Kasumi-1 (cell line): ENCODE results near the gene IDUA.

Experiments
- DNase-seq, 2 experiments: peaks; one replicate each; lab custom pipeline; 2025; lab: John Stamatoyannopoulos, UW

IDUA gene

GRCh38 chr4:1000686-1001260, 13.9 kb downstream of the IDUA start:
- no peak for DNase-seq

GRCh38 chr4:1001561-1002130, 14.8 kb downstream of the IDUA start:
- DNase-seq: no peak

GRCh38 chr4:1002131-1002630, 15.3 kb downstream of the IDUA start:
- DNase-seq: no peak

- no peak for DNase-seq
These were observed 15.9 kb downstream of the IDUA start for GRCh38 chr4:1002631-1003251.

GRCh38 chr4:1003271-1004070, 16.6 kb downstream of the IDUA start:
- DNase-seq: no peak

- no peak for DNase-seq
These were observed 17.2 kb downstream of the IDUA start for GRCh38 chr4:1004071-1004418.

GRCh38 chr4:1004557-1005485, 18.0 kb downstream of the IDUA start:
- DNase-seq: no peak

GRCh38 chr4:1006856-1007255, 20.0 kb downstream of the IDUA start:
- no peak for DNase-seq

- DNase-seq: no peak
These were observed 22.1 kb downstream of the IDUA start for GRCh38 chr4:1008840-1009541.

GRCh38 chr4:1009542-1010394, 22.9 kb downstream of the IDUA start:
- peak; percentile 25 to 26 for DNase-seq

GRCh38 chr4:1010395-1011021, 23.7 kb downstream of the IDUA start:
- peak; percentile 32 to 44 for DNase-seq

GRCh38 chr4:1011022-1011665, 24.3 kb downstream of the IDUA start, which contains the start of gene FGFRL1:
Gene FGFRL1 (plus strand): TSS chr4:1011626. CDS start chr4:1012486, 860 bp downstream.
- peak; percentile 62 to 83 for DNase-seq

- DNase-seq: no peak
These were observed 24.8 kb downstream of the IDUA start for GRCh38 chr4:1011666-1012033.

- peak in 1 of 2 experiments; percentile 20 for DNase-seq
These were observed 25.3 kb downstream of the IDUA start for GRCh38 chr4:1012034-1012739.

- DNase-seq: no peak
These were observed 26.6 kb downstream of the IDUA start for GRCh38 chr4:1013225-1014073.

- no peak for DNase-seq
These were observed 27.7 kb downstream of the IDUA start for GRCh38 chr4:1014291-1015167.
